ENCODE measurements around the gene ITGA7. TPM values are rescaled to one million over a fixed set of nuclear protein-coding genes. Genes with fewer than 3 reads are reported as not detected.

ITGA7 gene
- total and polyA plus RNA-seq, 2 of the 4 experiments (the other 2 are of a cell fraction): 3.9 to 15.7 TPM

DNA sequence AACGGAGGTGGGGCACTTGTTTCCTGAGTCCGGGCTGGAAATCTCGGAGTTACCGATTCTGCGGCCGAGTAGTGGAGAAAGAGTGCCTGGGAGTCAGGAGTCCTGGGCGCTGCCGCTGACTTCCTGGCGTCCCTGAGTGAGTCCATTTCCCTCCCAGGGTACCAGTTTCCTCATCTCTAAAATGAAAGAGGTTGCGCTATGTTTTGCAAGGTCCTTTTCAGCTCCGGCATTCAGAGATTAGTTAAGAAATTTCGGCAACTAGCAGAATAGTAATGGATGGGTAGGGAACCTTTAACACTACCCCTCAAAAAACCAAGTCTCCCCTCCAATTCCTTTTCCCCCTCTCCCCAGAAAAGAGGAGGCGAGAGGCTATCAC is 8.9 kb upstream of the ITGA7 start:
- POLR2A ChIA-PET (ENCODE audit: unreplicated experiment): no interaction called here
- in situ Hi-C loops (cut with MboI; ENCODE audit: low sequenced_read_pairs): no loop called here

More for the DNA sequence above, 8.9 kb upstream of the ITGA7 start:
- dilution Hi-C loops (cut with HindIII; ENCODE audit: low sequenced_read_pairs, unreplicated experiment) (no loop called here), intact Hi-C loops (cut with micrococcal nuclease) (no loop called here)
- Histone ChIP-seq H3K27me3 (ENCODE audit: control insufficient read depth, insufficient read depth, low read length) (no peaks in the 10 kb centered on the region), H2BK5ac (ENCODE audit: low read depth, low read length, poor library complexity, severe bottlenecking) (peak overlapping the region; percentile 61), H3K4me3 (ENCODE audit: insufficient read depth, low read depth, low read length) (peak overlapping the region; percentile 78), H3K56ac (ENCODE audit: extremely low read depth, insufficient read depth, low read length) (peak overlapping the region; percentile 73), H2AK5ac (ENCODE audit: low read depth, low read length) (peak overlapping the region; percentile 98), H3K23ac (ENCODE audit: low read depth, low read length) (peak overlapping the region; percentile 80; the same call in 1 of the 2 replicates), H3K79me1 (ENCODE audit: low read depth in 1 of 2, low read length in 2 of 2) (peaks cover 17 to 53% of the 10 kb centered on the region in 2 experiments), H3K4ac (ENCODE audit: low read depth, low read length) (peak overlapping the region; percentile 82), H3K27ac (ENCODE audit: insufficient read depth, low read length) (peak overlapping the region; percentile 84), H2BK120ac (ENCODE audit: low read depth, low read length) (peak overlapping the region; percentile 46; the same call in 1 of the 2 replicates), H4K5ac (ENCODE audit: low read depth, low read length) (peak overlapping the region; percentile 26; the same call in 1 of the 2 replicates), H2BK15ac (ENCODE audit: low read depth, low read length) (peak overlapping the region; percentile 33; the same call in 1 of the 3 replicates), H3K36me3 (ENCODE audit: control insufficient read depth, insufficient read depth, low read length) (no peaks in the 10 kb centered on the region), H3K9ac (ENCODE audit: low read depth, low read length) (peak overlapping the region; percentile 70), H4K91ac (ENCODE audit: insufficient read depth, low read depth, low read length) (peak overlapping the region; percentile 78; the same call in 1 of the 2 replicates), H4K20me1 (ENCODE audit: insufficient read depth, low read length) (peaks cover 13% of the 10 kb centered on the region), H3K9me3 (ENCODE audit: control insufficient read depth, insufficient read depth, low read length) (no peaks in the 10 kb centered on the region), H3K18ac (ENCODE audit: low read depth, low read length) (no peak overlapping the region; the same call in 1 of the 2 replicates), H3K14ac (replicated peaks; ENCODE audit: low read depth, low read length) (peak overlapping the region; percentile 65), H2AFZ (replicated peaks; ENCODE audit: low read length, poor library complexity) (peak overlapping the region; percentile 92), H3K4me1 (ENCODE audit: control insufficient read depth, insufficient read depth, low read length) (peaks cover 42% of the 10 kb centered on the region), H3K4me2 (ENCODE audit: low read depth, low read length) (peak overlapping the region; percentile 94), H2BK20ac (ENCODE audit: low read depth, low read length) (no peak overlapping the region), H2AK9ac (replicated peaks; ENCODE audit: low read depth, low read length, poor library complexity) (peak overlapping the region; percentile 78), H4K8ac (ENCODE audit: low read depth in 2 of 2, low read length in 2 of 2) (peak overlapping the region; percentile 83 to 95), H3K9me1 (ENCODE audit: insufficient read depth, low read length) (peaks cover 32% of the 10 kb centered on the region)
- DNase-seq (no peak), ATAC-seq (ENCODE audit: low read depth) (peak; percentile 1)
- BruUV-seq (replicated peaks): no TSS peak
- no CpG with 5 or more reads among the region's 13 CpGs for WGBS, 2 experiments (ENCODE audit: extremely low coverage in 2 of 2, insufficient read length in 1 of 2)
- TF ChIP-seq MAZ (IDR thresholded peaks at IDR 0.05; ENCODE audit: borderline replicate concordance, low read depth, low read length): no peak
- TF ChIP-seq, protein P1, sequence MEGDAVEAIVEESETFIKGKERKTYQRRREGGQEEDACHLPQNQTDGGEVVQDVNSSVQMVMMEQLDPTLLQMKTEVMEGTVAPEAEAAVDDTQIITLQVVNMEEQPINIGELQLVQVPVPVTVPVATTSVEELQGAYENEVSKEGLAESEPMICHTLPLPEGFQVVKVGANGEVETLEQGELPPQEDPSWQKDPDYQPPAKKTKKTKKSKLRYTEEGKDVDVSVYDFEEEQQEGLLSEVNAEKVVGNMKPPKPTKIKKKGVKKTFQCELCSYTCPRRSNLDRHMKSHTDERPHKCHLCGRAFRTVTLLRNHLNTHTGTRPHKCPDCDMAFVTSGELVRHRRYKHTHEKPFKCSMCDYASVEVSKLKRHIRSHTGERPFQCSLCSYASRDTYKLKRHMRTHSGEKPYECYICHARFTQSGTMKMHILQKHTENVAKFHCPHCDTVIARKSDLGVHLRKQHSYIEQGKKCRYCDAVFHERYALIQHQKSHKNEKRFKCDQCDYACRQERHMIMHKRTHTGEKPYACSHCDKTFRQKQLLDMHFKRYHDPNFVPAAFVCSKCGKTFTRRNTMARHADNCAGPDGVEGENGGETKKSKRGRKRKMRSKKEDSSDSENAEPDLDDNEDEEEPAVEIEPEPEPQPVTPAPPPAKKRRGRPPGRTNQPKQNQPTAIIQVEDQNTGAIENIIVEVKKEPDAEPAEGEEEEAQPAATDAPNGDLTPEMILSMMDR (conservative IDR thresholded peaks at IDR 0.05; ENCODE audit: low read depth, low read length): no peak
- CTCF ChIA-PET: no interaction called here

Measured in IMR-90 (cell line).